Raji (cell line): ENCODE results near the gene CWC27.

Experiments used
- POLR2A ChIP-seq: IDR thresholded peaks from 2 replicates; pipeline ENCODE4 v1.6.1; 2011; ENCODE audit warnings: low read depth, low read length, control low read depth; ENCODE audit not compliant: insufficient read depth

Gene CWC27, protein sequence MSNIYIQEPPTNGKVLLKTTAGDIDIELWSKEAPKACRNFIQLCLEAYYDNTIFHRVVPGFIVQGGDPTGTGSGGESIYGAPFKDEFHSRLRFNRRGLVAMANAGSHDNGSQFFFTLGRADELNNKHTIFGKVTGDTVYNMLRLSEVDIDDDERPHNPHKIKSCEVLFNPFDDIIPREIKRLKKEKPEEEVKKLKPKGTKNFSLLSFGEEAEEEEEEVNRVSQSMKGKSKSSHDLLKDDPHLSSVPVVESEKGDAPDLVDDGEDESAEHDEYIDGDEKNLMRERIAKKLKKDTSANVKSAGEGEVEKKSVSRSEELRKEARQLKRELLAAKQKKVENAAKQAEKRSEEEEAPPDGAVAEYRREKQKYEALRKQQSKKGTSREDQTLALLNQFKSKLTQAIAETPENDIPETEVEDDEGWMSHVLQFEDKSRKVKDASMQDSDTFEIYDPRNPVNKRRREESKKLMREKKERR

DNA sequence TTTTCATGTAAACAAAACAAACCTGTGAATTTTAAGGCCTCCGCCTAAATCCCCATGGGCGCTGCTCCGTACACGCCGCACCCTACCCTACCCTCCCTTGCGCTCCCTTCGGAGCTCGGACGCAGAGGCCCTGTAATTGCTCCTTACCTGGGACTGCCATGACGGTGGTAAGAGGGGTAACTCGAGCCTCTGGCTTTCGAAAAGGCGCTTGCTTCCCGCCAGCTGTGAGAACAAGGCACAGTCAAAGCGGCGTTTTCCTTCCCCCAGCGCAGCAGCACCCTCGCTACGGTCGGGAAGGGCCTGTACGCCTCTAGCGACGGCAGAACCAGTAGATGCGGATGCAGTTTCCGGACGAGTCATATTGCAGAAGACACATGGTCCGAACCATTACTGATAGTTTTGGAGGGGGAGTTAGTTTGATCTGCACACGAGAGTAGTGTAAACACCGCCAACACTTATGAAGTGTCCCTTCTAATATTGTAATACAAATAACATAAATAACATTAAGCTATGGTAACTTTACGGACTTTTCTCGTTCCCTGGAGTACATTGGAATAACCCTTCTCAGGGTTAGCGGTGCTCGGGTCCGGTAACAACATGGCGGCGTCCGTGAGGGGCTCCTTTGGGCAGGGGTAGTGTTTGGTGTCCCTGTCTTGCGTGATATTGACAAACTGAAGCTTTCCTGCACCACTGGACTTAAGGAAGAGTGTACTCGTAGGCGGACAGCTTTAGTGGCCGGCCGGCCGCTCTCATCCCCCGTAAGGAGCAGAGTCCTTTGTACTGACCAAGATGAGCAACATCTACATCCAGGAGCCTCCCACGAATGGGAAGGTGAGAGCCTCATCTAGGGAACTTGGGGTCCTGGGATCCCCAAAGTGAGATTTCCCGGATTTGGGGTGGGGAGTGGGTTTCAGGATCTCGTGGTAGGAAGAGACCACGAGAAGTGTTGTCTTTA lies at the start of gene CWC27, which contains the start of gene SREK1IP1:
TSS of gene CWC27 (plus strand) at position 573 of the 955 bp plus-strand sequence. CDS start at position 790, 217 bp downstream.
TSS of gene SREK1IP1 (minus strand) at position 334 of the 955 bp plus-strand sequence. CDS start at position 160, 174 bp downstream.
- peak; percentile 60 for TF ChIP-seq POLR2A

DNA sequence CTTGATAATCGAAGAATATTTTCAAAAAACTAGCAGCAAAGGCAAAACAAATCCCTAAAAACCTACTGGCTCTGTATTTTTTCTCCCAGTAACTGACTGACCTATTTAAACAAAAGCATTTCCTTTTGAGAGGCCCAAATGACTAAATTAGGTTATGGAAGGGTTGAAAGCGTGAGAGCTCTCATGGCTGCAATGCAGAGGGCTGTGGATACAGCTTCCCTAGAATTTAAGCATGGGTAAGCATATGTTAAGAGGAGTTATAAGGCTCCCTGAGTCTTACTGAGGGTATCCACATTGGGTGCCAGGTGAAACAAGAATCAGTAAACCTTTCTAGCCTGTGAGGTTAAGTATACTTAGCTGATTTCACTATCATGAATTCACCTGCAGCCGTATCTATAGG lies 46.1 kb upstream of the CWC27 start:
- TF ChIP-seq POLR2A, result no peak

DNA sequence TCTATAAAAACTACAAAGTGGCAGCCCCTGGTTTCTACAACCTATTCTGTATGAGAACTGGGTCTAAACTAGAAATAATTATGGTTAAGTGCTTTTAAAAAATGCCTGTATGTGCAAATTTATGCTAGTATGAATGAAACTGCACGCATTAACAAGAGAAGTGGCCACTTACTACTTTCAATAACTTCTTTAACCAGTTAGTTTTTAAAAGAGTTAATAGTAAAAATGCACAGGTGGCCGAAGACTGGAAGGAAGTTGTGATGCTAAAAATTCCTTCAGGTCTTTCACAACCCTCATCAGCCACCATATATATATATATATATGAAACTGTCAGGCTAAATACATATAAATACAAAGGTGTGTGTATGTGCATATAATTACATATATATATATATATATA lies 41.6 kb upstream of the CWC27 start:
- TF ChIP-seq POLR2A, result no peak

DNA sequence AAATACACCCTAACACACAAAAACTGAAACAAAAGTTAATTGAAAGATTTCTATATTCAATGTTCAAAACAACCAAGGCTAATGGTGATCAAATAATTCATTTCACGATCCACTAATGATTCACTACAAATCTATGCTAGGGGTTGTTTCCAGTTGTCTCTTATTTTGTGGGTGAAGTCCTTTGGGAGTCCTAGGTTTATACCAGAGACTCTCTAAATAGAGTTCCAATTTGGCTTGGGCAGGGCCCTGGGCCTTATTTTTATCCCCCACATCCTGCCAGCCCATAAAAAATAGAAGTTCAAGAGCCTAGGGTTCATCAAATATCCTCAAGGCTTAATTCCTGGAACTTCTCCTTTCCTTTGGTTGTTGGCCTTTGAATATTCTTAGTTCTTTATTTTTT lies 26.3 kb upstream of the CWC27 start:
- TF ChIP-seq POLR2A, result no peak

DNA sequence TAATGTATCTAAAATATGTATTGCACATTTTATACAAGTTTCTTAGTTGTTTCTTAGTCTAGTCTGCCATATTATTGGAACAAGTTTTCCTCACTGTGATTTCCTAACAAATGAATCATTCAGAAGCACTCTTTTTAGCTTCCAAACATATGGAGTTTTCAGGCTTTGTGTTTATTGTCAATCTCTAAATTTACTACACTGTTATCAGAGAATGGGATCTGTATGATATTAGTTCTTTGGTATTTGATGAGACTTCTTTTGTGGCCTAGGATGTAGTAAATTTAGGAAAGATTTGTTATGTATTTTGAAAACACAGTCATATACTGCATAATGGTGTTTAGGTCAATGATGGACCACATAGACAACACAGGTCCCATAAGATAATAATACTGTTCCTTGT lies 25.9 kb upstream of the CWC27 start:
- TF ChIP-seq POLR2A, result no peak

DNA sequence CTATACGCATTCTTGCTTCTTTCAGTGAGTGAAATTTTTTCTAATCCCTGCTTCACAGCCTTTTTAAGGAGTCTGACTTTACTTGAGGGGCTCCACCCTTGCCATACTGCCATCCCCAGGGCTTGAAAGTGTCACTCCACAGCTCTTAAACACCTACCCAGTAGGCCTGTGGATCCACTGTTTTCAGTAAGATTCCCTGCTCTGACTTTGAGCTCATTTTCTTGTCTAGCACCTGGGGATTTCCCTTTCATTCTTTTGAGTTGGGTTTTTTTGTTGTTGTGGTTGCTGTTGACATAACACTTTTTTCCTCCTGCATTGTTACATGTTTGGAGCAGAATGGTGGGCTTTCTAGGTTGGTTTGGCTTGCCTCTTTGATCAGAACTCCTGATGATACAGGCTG lies 23.8 kb upstream of the CWC27 start:
- TF ChIP-seq POLR2A, result no peak

DNA sequence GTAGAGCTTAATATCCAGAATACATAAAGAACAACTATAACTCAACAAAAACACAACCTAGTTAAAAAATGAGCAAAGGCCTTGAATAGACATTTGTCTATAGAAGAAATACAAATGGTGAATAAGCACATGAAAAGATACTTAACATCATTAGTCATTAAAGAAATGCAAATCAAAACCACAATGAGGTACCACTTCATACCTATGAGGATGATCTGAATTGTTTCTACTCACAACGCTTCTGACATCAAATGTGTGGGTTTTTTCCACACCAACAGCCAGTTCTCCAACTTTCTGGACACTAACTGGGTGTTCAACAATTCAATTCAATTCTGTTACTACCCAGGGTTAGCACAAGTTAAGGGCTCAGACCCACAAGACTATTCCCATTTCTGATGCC lies 22.3 kb upstream of the CWC27 start:
- no peak for TF ChIP-seq POLR2A

DNA sequence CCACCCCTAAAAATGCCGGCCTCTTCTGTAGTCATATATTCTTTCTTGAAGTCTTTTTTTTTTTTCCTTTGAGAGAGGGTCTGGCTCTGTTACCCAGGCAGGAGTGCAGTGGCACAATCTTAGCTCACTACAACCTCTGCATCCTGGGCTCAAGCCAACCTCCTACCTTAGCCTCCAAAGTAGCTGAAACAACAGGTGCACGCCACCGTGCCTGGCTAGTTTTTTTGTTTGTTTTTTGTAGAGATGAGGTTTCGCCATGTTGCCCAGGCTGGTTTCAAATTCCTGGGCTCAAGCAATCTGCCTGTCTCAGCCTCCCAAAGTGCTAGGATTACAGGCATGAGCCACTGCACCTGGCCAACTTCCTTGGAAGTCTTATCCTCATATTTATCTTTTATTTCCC lies 19.3 kb upstream of the CWC27 start:
- no peak for TF ChIP-seq POLR2A

DNA sequence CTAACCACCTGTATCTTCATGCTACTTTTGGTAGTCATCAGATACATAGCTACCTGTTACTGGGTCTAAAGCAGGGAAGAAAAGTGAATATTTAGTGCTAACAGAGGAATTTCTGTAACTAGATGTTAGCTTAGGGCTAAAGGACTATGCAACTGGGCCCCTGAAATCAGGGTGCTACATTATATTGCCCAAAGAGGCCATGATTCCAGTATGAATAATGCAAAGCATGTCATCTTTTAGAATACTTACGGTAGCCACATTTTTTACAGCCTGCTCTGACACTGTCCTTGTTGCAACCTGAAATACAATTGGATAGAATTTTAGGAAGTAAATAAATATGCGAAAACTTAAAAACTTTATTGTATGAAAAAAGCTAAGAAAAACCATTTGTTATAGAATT lies 14.7 kb upstream of the CWC27 start:
- TF ChIP-seq POLR2A, result no peak

DNA sequence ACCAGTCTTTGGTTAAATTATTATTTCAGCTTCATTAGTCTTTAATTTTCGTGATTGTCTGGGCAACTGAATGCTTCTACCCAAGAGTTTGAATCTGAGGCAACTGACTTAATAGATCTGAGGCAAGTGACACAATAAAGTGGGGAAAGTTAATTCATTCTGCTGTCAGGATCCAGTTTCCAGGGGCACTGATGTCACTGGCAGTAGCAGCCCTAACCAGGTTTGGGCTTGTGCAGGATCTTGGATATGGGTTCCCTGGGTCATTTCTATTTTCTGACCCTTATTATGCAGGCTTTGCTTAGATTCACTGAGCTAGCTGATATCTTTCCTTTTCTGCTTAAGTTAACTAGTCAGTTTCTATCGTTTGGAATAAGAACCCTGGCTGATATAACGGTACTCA lies 9.8 kb upstream of the CWC27 start:
- TF ChIP-seq POLR2A, result no peak

DNA sequence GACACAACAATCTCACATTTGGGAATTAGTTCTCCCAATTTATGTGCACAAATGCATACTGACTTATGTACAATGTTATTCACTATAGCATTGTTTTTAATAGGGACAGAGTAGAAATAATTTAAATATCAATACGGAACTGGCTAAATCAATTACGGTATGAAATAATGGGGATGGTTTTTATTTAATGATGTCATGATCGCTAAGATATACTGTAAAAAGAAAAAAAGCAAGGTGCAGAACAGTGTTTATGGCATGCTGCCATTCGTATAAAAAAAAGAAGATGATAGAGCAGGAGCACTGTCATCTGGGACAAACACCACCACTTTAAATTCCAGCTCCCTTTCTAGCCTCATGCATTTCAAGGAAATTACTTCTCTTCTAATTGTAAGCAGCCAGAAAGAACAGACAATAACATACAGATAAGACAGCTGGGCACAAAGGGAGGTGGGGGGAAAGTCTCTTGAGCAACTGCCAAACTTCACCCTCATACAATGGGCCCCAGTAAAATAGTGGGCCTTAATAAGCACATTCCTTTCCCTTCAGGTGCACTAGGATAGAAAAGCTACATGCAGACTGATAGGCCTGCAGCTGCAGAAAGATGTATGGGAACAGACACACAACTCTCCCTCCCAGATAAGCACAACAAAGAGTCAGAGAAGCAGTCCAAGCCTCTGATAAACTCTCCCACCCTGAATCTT lies 8.6 kb upstream of the CWC27 start:
- TF ChIP-seq POLR2A, result no peak

DNA sequence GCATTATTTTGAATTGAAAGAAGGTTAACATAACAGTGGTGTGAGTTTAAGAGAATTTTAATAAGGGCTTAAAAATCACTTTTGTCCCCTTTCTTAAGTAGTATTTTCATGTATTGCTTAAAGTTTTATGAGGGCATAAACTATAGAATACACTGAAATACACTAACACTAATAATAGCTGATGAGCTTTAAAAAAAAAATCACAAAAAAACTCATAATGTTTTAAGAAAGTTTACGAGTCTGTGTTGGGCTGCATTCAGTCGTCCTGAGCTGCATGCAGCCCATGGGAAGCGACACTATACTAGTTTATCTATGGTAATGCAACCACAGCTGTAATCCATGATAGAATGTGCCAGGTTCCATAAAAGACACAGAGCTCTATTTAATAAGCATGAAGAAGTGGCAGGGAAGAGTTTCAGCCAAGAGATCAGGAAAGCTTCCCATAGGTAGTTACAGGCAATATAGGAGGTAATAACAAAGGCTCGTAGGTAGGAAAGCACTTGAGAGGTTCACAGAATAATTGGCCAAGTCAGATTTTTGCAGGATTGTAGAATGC lies 4.7 kb upstream of the CWC27 start:
- TF ChIP-seq POLR2A, result no peak

DNA sequence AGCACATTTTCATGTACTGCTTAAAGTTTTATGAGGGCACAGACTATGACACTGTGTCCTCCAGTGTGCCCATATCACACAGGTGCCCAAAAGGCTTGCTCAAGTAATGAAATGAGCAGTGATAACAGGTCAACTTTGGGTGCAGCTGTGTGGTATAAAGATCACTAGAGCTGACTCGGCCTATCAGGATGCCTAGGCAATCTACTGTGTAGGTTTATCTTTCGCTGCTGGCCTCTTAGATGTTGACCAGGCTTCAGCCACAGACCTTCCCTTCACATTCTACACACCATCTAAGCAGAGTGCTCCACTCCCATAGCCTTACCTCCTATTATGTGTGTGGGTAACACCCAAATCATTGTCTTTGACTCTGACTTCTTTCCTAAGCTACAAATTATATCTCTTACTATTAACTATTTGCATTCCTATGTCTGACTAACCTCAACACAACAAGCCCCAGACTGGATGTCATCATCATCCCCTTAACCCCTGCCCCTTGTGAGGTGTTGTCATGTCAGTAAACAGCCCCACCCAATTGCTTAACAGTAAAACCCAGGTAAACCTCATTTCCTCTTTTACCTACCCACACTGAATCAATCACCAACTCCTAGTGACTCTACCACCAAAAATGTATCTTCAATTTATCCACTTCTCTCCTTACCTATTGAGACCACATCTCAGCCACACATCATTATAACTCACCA lies 2.8 kb upstream of the CWC27 start:
- TF ChIP-seq POLR2A, result no peak

DNA sequence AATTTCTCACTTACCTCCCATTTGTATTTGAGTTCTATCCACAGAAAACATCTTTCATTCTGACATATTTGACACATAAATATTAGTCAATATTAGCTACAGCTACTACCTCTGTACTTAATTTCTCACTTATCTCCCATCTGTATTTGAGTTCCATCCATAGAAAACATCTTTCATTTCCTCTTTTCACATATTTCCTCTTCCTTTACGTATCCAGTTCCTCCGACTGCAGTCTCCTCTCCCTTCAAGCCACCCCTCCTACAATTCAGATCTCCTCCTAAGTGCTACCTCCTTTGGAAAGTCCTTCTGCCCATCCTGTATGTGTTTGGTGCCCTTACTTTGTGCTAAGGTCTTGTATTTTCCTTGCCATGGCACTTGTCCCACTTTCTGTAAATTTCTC lies 1.8 kb upstream of the CWC27 start:
- TF ChIP-seq POLR2A, result no peak
